Measurements from ENCODE around the gene CDC42EP2.

- TF ChIP-seq CTCF (IDR thresholded peaks at IDR 0.05): no peak
- TF ChIP-seq EP300 (IDR thresholded peaks at IDR 0.05): no peak
- no peak for TF ChIP-seq MAX (IDR thresholded peaks at IDR 0.05)
- TF ChIP-seq POLR2A (IDR thresholded peaks at IDR 0.05; ENCODE audit: low read length): no peak
- TF ChIP-seq MAFK (IDR thresholded peaks at IDR 0.05; ENCODE audit: partially characterized antibody): no peak
- no peak for TF ChIP-seq JUN (IDR thresholded peaks at IDR 0.05)
- no peak for TF ChIP-seq JUNB (IDR thresholded peaks at IDR 0.05)
- no peak for TF ChIP-seq KDM5A (IDR thresholded peaks at IDR 0.05)
- no peak for TF ChIP-seq RAD21 (conservative IDR thresholded peaks at IDR 0.05 in 1 of 2, IDR thresholded peaks at IDR 0.05 in 1 of 2)
- TF ChIP-seq POLR2AphosphoS2 (conservative IDR thresholded peaks at IDR 0.05; ENCODE audit: low read length): no peak
- TF ChIP-seq SMC3 (IDR thresholded peaks at IDR 0.05): no peak
Measured at GRCh38 chr11:65290448-65291165, 24.1 kb upstream of the CDC42EP2 start.

Data from A549 (cell line).